PC-3 (cell line): ENCODE data around the gene KIFAP3.
"Not testable (repeated sequence)": the region's sequence is repeated elsewhere in the genome, so short reads cannot be mapped to it uniquely, and the experiment has no call there.

Experiments used
- EZH2 ChIP-seq: fragments of 300-600 bp; sonication (generic); IDR thresholded peaks from one replicate; pipeline ENCODE4 v1.6.1; 2017; ENCODE audit warnings: antibody characterized with exemption, mild to moderate bottlenecking, low read length; ENCODE audit not compliant: unreplicated experiment
- EZH2phosphoT487 ChIP-seq: fragments of 300-600 bp; sonication (generic); IDR thresholded peaks from 2 replicates; pipeline ENCODE4 v1.6.1; 2018; ENCODE audit warnings: mild to moderate bottlenecking, antibody characterized with exemption, low read length, borderline replicate concordance
- TF ChIP-seq, protein P1 (sequence below): fragments of 300-600 bp; sonication (generic); conservative IDR thresholded peaks from 2 replicates; pipeline ENCODE4 v1.5.1; 2017; ENCODE audit warnings: antibody characterized with exemption, low read depth, mild to moderate bottlenecking, low read length

GRCh38 chr1:169918220-169918619 is 156.3 kb downstream of the KIFAP3 start:
- TF ChIP-seq, protein P1, sequence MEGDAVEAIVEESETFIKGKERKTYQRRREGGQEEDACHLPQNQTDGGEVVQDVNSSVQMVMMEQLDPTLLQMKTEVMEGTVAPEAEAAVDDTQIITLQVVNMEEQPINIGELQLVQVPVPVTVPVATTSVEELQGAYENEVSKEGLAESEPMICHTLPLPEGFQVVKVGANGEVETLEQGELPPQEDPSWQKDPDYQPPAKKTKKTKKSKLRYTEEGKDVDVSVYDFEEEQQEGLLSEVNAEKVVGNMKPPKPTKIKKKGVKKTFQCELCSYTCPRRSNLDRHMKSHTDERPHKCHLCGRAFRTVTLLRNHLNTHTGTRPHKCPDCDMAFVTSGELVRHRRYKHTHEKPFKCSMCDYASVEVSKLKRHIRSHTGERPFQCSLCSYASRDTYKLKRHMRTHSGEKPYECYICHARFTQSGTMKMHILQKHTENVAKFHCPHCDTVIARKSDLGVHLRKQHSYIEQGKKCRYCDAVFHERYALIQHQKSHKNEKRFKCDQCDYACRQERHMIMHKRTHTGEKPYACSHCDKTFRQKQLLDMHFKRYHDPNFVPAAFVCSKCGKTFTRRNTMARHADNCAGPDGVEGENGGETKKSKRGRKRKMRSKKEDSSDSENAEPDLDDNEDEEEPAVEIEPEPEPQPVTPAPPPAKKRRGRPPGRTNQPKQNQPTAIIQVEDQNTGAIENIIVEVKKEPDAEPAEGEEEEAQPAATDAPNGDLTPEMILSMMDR: not testable (repeated sequence)
- not testable (repeated sequence) for TF ChIP-seq EZH2, EZH2phosphoT487
